IgD-negative memory B cell (primary cell): ENCODE results near the gene NCOR2. TPM values are rescaled to one million over a fixed set of nuclear protein-coding genes. Genes with fewer than 3 reads are reported as not detected.

ENCODE experiments used
- H3K27ac Mint-ChIP-seq, 3 donors: one replicate each; pipeline ENCODE4 v1.8.0; 2020 to 2022; ENCODE audit warnings: mild to moderate bottlenecking in 3 of 3, mixed read lengths in 3 of 3, moderate library complexity in 1 of 3
- H3K27me3 Mint-ChIP-seq: one replicate; pipeline ENCODE4 v1.8.0; 2021; ENCODE audit warnings: mixed read lengths
- H3K36me3 Mint-ChIP-seq: one replicate; pipeline ENCODE4 v1.8.0; 2020; ENCODE audit warnings: mild to moderate bottlenecking, mixed read lengths
- H3K4me1 Mint-ChIP-seq, 3 donors: one replicate each; pipeline ENCODE4 v1.8.0; 2020 to 2022; ENCODE audit warnings: mixed read lengths in 3 of 3, mild to moderate bottlenecking in 1 of 3
- H3K4me3 Mint-ChIP-seq, 4 donors: one replicate each; pipeline ENCODE4 v1.8.0; 2020 to 2022; ENCODE audit warnings: mild to moderate bottlenecking in 4 of 4, mixed read lengths in 4 of 4, moderate library complexity in 3 of 4
- H3K9me3 Mint-ChIP-seq, 3 donors: one replicate each; pipeline ENCODE4 v1.8.0; 2020 to 2021; ENCODE audit warnings: mixed read lengths in 3 of 3, mild to moderate bottlenecking in 1 of 3
- polyA plus RNA-seq: library from polyadenylated mRNA; unstranded; fragments of 300-500 nt; fragmentation: Illumina TruSeq; gene quantifications from one replicate; pipeline ENCODE4 v1.2.3, GENCODE V29; 2021

NCOR2 gene
- polyA plus RNA-seq, 1 donor from 2014 or later: 9.9 TPM

GRCh38 chr12:124573839-124574786 is 6.7 kb upstream of the NCOR2 start:
- Mint-ChIP-seq H3K27ac (peak overlapping the region in 1 of 3 donors; percentile 48), H3K9me3 (peaks cover 0 to 7% (median 0%) of the 10 kb centered on the region in 3 donors), H3K36me3 (no peaks in the 10 kb centered on the region)

GRCh38 chr12:124571556-124571955 is 4.1 kb upstream of the NCOR2 start:
- H3K4me1 Mint-ChIP-seq: peaks cover 4 to 11% (median 7%) of the 10 kb centered on the region in 3 donors
- no peak overlapping the region for H3K4me3 Mint-ChIP-seq
- H3K27ac Mint-ChIP-seq: no peak overlapping the region
- peaks cover 0 to 1% (median 0%) of the 10 kb centered on the region in 3 donors for H3K9me3 Mint-ChIP-seq
- H3K36me3 Mint-ChIP-seq: no peaks in the 10 kb centered on the region
- no peaks in the 10 kb centered on the region for H3K27me3 Mint-ChIP-seq

More at GRCh38 chr12:124573839-124574786, 6.7 kb upstream of the NCOR2 start:
- Mint-ChIP-seq H3K4me1 (peaks cover 0 to 2% (median 0%) of the 10 kb centered on the region in 3 donors), H3K27me3 (peaks cover 2% of the 10 kb centered on the region), H3K4me3 (no peak overlapping the region)

- Mint-ChIP-seq H3K4me3 (peak overlapping the region in 1 of 4 donors; percentile 73), H3K9me3 (peaks cover 0 to 1% (median 0%) of the 10 kb centered on the region in 3 donors), H3K27ac (peak overlapping the region in 2 of 3 donors; percentile 3 to 78)
Measured at GRCh38 chr12:124570810-124571209, 3.4 kb upstream of the NCOR2 start.

GRCh38 chr12:124569375-124570148 is 2.1 kb upstream of the NCOR2 start:
- no peaks in the 10 kb centered on the region for H3K36me3 Mint-ChIP-seq
- H3K4me1 Mint-ChIP-seq: peaks cover 9 to 18% (median 11%) of the 10 kb centered on the region in 3 donors
- no peaks in the 10 kb centered on the region for H3K9me3 Mint-ChIP-seq
- H3K27me3 Mint-ChIP-seq: no peaks in the 10 kb centered on the region
- H3K27ac Mint-ChIP-seq: peak overlapping the region in 2 of 3 donors; percentile 70 to 78
- peak overlapping the region in 2 of 4 donors; percentile 41 to 73 for H3K4me3 Mint-ChIP-seq

More at GRCh38 chr12:124570810-124571209, 3.4 kb upstream of the NCOR2 start:
- Mint-ChIP-seq H3K36me3 (no peaks in the 10 kb centered on the region), H3K27me3 (no peaks in the 10 kb centered on the region), H3K4me1 (peaks cover 4 to 12% (median 11%) of the 10 kb centered on the region in 3 donors)

- peak overlapping the region; percentile 78 to 94 (median 91) for H3K27ac Mint-ChIP-seq
- H3K27me3 Mint-ChIP-seq: no peaks in the 10 kb centered on the region
- no peaks in the 10 kb centered on the region for H3K9me3 Mint-ChIP-seq
- H3K4me3 Mint-ChIP-seq: peak overlapping the region; percentile 85 to 93 (median 90)
- no peaks in the 10 kb centered on the region for H3K36me3 Mint-ChIP-seq
- H3K4me1 Mint-ChIP-seq: peaks cover 13 to 18% (median 15%) of the 10 kb centered on the region in 3 donors
Measured at GRCh38 chr12:124568431-124569374, 1.3 kb upstream of the NCOR2 start.

GRCh38 chr12:124567673-124568373 is 411 bp upstream of the NCOR2 start:
- Mint-ChIP-seq H3K27ac (peak overlapping the region; percentile 63 to 94 (median 91)), H3K9me3 (no peaks in the 10 kb centered on the region), H3K4me1 (peaks cover 15 to 18% (median 18%) of the 10 kb centered on the region in 3 donors), H3K27me3 (no peaks in the 10 kb centered on the region), H3K4me3 (peak overlapping the region; percentile 85 to 93 (median 90)), H3K36me3 (no peaks in the 10 kb centered on the region)

- Mint-ChIP-seq H3K4me1 (peaks cover 18 to 25% (median 23%) of the 10 kb centered on the region in 3 donors), H3K4me3 (peak overlapping the region; percentile 92 to 99 (median 95)), H3K36me3 (peaks cover 1% of the 10 kb centered on the region)
Measured at GRCh38 chr12:124566161-124566996, 1.0 kb downstream of the NCOR2 start.

GRCh38 chr12:124565656-124566160 is 1.7 kb downstream of the NCOR2 start:
- Mint-ChIP-seq H3K36me3 (peaks cover 3% of the 10 kb centered on the region), H3K9me3 (no peaks in the 10 kb centered on the region), H3K27me3 (no peaks in the 10 kb centered on the region), H3K4me3 (peak overlapping the region; percentile 92 to 99 (median 95)), H3K27ac (peak overlapping the region; percentile 16 to 90 (median 85)), H3K4me1 (peaks cover 23 to 30% (median 30%) of the 10 kb centered on the region in 3 donors)

More at GRCh38 chr12:124566161-124566996, 1.0 kb downstream of the NCOR2 start:
- peak overlapping the region; percentile 85 to 90 (median 90) for H3K27ac Mint-ChIP-seq
- H3K27me3 Mint-ChIP-seq: no peaks in the 10 kb centered on the region
- H3K9me3 Mint-ChIP-seq: no peaks in the 10 kb centered on the region

- H3K27ac Mint-ChIP-seq: peak overlapping the region in 1 of 3 donors; percentile 85
- peaks cover 3% of the 10 kb centered on the region for H3K36me3 Mint-ChIP-seq
- H3K27me3 Mint-ChIP-seq: no peaks in the 10 kb centered on the region
- peaks cover 24 to 35% (median 31%) of the 10 kb centered on the region in 3 donors for H3K4me1 Mint-ChIP-seq
- peak overlapping the region; percentile 92 to 99 (median 95) for H3K4me3 Mint-ChIP-seq
- H3K9me3 Mint-ChIP-seq: no peaks in the 10 kb centered on the region
Measured at GRCh38 chr12:124564971-124565491, 2.4 kb downstream of the NCOR2 start.

GRCh38 chr12:124564232-124564958 is 3.0 kb downstream of the NCOR2 start:
- H3K4me1 Mint-ChIP-seq: peaks cover 24 to 35% (median 31%) of the 10 kb centered on the region in 3 donors
- H3K36me3 Mint-ChIP-seq: peaks cover 3% of the 10 kb centered on the region
- H3K27me3 Mint-ChIP-seq: no peaks in the 10 kb centered on the region
- peak overlapping the region in 3 of 4 donors; percentile 60 to 92 (median 63) for H3K4me3 Mint-ChIP-seq
- peak overlapping the region in 2 of 3 donors; percentile 23 to 65 for H3K27ac Mint-ChIP-seq
- no peaks in the 10 kb centered on the region for H3K9me3 Mint-ChIP-seq

GRCh38 chr12:124563809-124564208 is 3.6 kb downstream of the NCOR2 start:
- Mint-ChIP-seq H3K4me1 (peaks cover 23 to 34% (median 30%) of the 10 kb centered on the region in 3 donors), H3K36me3 (peaks cover 3% of the 10 kb centered on the region), H3K9me3 (no peaks in the 10 kb centered on the region), H3K27me3 (no peaks in the 10 kb centered on the region), H3K4me3 (peak overlapping the region in 3 of 4 donors; percentile 32 to 82 (median 63)), H3K27ac (peak overlapping the region in 2 of 3 donors; percentile 23 to 65)

- Mint-ChIP-seq H3K4me3 (peak overlapping the region; percentile 32 to 82 (median 58)), H3K36me3 (peaks cover 3% of the 10 kb centered on the region), H3K27ac (peak overlapping the region in 1 of 3 donors; percentile 65), H3K4me1 (peaks cover 19 to 32% (median 28%) of the 10 kb centered on the region in 3 donors), H3K9me3 (no peaks in the 10 kb centered on the region), H3K27me3 (no peaks in the 10 kb centered on the region)
Measured at GRCh38 chr12:124563401-124563800, 4.0 kb downstream of the NCOR2 start.
